Camera-type eye (tissue), 1 donor: Measurements from ENCODE around the gene LETM1. TPM values are rescaled to one million over a fixed set of nuclear protein-coding genes. Genes with fewer than 3 reads are reported as not detected.

Experiments
- total RNA-seq: library from RNA; depleted of rRNA; stranded (reverse); fragments of >200 nt; gene quantifications from one replicate; pipeline ENCODE4 v1.2.3, GENCODE V29; 2014

LETM1 gene
- total RNA-seq: 36.3 TPM

GRCh38 chr4:1856071-1856942 lies at the start of gene LETM1:
TSS of gene LETM1 (minus strand) at chr4:1856156. CDS start at chr4:1855950, 206 bp downstream.

DNA sequence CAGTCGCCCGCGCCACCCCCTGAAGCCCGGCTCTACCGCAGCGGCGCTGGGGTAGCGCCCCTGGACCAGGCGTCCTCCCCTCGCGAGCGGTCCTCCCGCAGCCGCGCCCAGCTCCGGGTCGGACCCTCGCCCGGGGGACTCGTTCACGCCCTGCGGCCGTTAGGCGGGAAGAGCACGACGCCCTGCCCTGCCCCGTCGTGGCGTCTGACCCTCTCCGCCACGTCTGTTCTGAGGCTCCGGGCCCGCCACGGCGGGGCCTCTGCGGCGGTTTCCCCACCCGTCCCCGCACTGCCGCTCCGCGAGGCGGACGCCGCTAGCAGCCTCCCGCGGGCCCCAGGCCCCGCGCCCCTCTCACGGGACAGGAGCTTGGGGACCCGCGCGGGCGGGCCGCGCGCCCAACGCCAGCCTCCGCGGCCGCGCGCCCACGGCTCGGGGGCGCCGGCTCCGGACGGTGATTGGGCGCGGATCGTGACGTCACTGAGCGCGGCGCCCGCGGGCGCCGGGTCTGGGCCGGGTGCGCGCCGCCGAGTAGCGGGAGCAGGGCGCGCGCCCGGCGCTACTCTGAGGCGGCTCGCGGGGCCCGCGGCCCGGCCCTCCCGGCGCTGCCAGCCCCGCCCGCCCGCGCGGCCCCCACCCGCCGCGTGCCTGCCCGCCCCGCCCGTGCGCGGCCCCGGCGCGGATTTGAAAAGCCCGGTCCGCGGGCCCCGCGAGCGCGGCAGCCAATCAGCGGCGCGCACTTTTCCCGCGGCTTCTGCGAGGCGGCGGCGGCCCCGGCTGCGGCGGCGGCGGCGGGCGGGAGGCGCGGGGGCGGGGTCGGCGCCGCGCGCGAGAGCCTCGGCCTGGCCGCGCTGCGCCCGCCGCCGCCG lies 14.9 kb upstream of the LETM1 start, which contains the start of gene NSD2:
Gene NSD2 (plus strand): TSS at position 816 of the 866 bp plus-strand sequence. CDS start 29,262 bp downstream, outside the sequence.

GRCh38 chr4:1792832-1793495 lies 63.0 kb downstream of the LETM1 start, which contains the start of gene FGFR3:
TSS of gene FGFR3 (plus strand) at chr4:1793293. CDS start at chr4:1793935, 642 bp downstream.

Other genes starting within 250 kb of the LETM1 start
- gene FAM53A, start 171.8 kb downstream of the LETM1 start, total RNA-seq: 4.1 TPM
- 35.4 TPM for gene SLBP, start 143.8 kb downstream of the LETM1 start, total RNA-seq
- gene TMEM129, start 134.8 kb downstream of the LETM1 start, total RNA-seq: 26.9 TPM
- gene TACC3, start 134.6 kb downstream of the LETM1 start, total RNA-seq: 17.2 TPM
- gene FGFR3, start 62.9 kb downstream of the LETM1 start, total RNA-seq: 30.0 TPM
- gene NSD2, start 15.2 kb upstream of the LETM1 start, total RNA-seq: 121 TPM
- 41.3 TPM for gene NELFA, start 152.8 kb upstream of the LETM1 start, total RNA-seq
- gene NAT8L, start 203.2 kb upstream of the LETM1 start, total RNA-seq: 3.5 TPM